Stimulated activated CD4-positive, alpha-beta T cell treated with anti-CD3 and anti-CD28 coated beads, TNF-alpha, amount 100 ng/mL, for 4 hours (primary cell): ENCODE measurements around the gene ADAMTS20.

Source experiments
- DNase-seq, 3 experiments: peaks; one replicate each; pipeline ENCODE4 v3.0.0-alpha.2; 2020; ENCODE audit warnings: low read depth in 3 of 3

Gene ADAMTS20

DNA sequence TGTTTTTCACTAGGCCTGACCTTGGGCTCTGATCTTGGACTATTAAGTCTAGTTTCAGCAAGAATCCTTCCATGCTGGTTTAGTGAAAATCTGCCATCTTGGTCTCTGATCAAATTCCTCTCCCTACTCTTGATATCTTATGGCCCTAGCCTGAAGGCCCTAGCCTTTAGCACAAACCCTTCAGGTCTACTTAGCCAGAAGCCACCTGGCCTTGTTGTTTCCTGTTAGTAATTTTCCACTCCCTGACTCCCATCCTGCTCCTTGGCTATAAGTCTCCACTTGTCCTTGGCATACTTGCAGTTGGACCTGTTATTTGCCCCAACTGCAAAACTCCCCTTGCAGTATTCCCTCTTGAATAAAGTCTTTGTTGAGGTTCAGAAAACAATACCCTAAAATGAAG, 241.4 kb downstream of the ADAMTS20 start:
- no peak for DNase-seq

DNA sequence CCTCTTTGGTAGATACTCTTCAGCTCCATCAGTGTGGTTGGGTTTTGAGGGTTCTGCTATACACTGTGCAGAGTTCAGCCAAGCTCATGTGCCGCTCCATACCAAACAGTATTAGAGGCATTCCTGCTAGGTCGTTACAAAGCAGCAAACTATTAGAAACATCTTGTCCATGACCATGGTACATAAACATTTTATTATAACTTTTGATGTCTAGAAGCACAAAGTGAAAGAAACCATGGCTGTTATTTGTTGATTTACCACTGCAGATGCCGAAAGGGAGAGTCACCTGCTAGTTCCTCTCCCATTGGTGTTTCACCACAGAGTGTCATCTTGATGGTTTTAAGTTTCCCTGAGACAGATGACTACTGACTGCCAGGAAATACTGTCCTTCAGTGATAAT, 242.0 kb downstream of the ADAMTS20 start:
- DNase-seq: no peak

DNA sequence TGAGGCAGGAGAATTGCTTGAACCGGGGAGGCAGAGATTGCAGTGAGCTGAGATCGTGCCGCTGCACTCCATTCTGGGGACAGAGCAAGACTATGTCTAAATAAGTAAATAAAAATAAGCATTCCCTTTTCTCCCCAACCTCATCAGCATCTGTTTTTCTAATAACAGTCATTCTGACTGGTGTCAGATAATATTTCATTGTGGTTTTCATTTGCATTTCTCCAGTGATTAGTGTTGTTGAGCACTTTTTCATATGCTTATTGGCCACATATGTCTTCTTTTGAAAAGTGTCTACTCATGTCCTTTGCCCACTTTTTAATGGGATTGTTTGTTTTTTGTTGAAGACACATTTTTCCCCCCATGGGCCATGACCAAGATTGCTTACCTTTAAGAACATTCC, 243.2 kb downstream of the ADAMTS20 start:
- DNase-seq: no peak

DNA sequence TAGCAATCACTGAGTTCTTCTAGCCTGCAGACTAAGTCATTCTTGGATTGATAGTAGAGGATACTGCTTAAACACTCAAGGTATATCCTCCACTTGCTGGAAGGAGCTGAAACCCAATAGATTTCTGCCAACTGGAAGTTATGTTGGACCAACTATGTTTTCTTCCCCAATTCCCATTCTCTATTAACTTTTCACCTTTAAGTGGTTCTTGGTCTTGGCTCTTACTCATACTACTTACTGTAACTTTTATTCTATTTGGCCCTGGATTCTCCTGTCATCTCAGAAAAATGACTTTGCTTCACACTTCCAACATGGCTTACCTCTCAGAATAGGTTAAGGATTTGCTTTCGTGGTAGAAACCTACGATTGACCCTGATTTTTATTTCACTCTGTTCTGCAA, 244.9 kb downstream of the ADAMTS20 start:
- DNase-seq: no peak

DNA sequence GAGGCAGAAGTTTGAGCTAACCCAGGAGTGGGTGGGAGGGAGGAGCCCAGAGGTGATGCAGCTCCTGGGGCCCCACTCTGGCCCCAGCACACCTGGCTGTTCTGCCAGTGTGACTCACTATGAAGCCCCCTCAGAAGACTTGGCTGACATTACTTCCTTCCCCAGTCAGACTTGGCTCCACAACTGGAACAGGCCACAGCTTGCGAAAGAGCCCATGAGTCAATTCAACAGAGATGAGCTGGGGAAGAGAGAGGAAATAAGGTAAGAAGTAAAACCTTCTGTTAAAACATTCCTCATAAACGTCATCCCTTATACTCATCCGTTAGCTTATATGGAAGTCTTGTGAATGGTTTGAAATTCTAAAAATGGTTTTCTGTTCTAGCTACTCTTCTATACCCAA, 245.9 kb downstream of the ADAMTS20 start:
- no peak for DNase-seq

DNA sequence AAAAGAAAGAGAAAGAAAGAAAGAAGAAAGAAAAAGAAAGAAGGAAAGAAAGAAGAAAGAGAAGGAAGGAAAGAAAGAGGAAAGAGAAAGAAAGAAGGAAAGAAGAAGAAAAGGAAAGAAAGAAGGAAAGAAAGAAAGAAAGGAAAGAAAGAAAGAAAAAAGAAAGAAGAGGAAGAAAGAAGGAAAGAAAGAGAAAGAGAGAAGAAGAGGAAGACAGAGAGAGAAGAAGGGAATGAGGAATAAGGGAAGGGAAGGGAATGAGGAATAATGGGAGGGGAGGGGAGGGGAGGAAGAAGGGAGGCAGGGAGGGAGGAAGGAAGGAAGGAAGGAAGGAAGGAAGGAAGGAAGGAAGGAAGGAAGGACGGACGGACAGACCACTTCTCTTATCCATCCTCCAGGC, 246.9 kb downstream of the ADAMTS20 start:
- DNase-seq: no peak
